Testis (tissue), 2 donors: ENCODE results near the gene LPP.

ENCODE experiments used
- POLR2A ChIP-seq: fragments of 450-650 bp; IDR thresholded peaks from one replicate; pipeline ENCODE4 v1.6.1; 2017; ENCODE audit warnings: antibody characterized with exemption, mild to moderate bottlenecking, moderate library complexity
- TF ChIP-seq, protein P1 (sequence below), 3 experiments: fragments of 450-650 bp in 2 of 3; fragments of 200-600 bp in 1 of 3; sonication (generic) in 1 of 3; IDR thresholded peaks; one replicate each; pipeline ENCODE4 v1.5.1; 2016 to 2019; ENCODE audit warnings: antibody characterized with exemption in 3 of 3, mild to moderate bottlenecking in 2 of 3, moderate library complexity in 1 of 3

DNA sequence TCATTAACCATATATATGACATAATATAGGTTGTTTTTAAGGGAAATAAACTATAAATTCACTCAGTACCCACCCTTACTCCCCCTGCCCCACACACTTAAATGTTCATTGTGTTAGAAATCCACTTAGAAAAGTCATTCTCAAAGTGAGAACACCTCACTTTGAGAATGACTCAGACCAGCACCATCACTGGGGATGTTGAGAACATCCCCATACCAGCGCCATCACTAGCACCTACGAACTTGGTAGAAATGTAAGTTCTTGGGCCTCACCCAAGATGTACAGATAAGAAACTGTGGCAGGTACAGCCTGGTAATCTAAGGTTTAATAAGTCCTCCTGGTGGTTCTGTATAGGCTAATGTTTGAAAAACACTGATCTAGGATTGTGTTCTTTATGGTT lies 362.6 kb downstream of the LPP start:
- TF ChIP-seq, protein P1, sequence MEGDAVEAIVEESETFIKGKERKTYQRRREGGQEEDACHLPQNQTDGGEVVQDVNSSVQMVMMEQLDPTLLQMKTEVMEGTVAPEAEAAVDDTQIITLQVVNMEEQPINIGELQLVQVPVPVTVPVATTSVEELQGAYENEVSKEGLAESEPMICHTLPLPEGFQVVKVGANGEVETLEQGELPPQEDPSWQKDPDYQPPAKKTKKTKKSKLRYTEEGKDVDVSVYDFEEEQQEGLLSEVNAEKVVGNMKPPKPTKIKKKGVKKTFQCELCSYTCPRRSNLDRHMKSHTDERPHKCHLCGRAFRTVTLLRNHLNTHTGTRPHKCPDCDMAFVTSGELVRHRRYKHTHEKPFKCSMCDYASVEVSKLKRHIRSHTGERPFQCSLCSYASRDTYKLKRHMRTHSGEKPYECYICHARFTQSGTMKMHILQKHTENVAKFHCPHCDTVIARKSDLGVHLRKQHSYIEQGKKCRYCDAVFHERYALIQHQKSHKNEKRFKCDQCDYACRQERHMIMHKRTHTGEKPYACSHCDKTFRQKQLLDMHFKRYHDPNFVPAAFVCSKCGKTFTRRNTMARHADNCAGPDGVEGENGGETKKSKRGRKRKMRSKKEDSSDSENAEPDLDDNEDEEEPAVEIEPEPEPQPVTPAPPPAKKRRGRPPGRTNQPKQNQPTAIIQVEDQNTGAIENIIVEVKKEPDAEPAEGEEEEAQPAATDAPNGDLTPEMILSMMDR (IDR thresholded peaks at IDR 0.05) = no peak
- TF ChIP-seq POLR2A = no peak
